T-cell (primary cell): ENCODE results near the gene AP2S1. TPM values are rescaled to one million over a fixed set of nuclear protein-coding genes. Genes with fewer than 3 reads are reported as not detected.
"Not testable (repeated sequence)": the region's sequence is repeated elsewhere in the genome, so short reads cannot be mapped to it uniquely, and the experiment has no call there.

ENCODE experiments used
- ATAC-seq, 4 experiments: fragments of 200-7000 bp in 3 of 4; fragments of 150-1000 bp in 1 of 4; cut with Tn5 transposase; replicated peaks in 1 of 4; 1 replicate in 3 of 4; 2 replicates in 1 of 4; pipeline ENCODE4 v1.10.0; 2021; ENCODE audit warnings: moderate library complexity in 3 of 4, mild to moderate bottlenecking in 2 of 4, moderate number of reproducible peaks in 1 of 4
- CTCF ChIA-PET, 2 donors: fragments of 300-600 bp; sonication (Branson Sonifier 250); formaldehyde crosslinking; loops; one replicate each; lab custom pipeline; 2022; ENCODE audit warnings: antibody characterized with exemption in 2 of 2; lab: Charles Lee
- POLR2A ChIA-PET, 2 donors: fragments of 300-600 bp; sonication (Branson Sonifier 250); formaldehyde crosslinking; loops; one replicate each; lab custom pipeline; 2022; ENCODE audit warnings: antibody characterized with exemption in 2 of 2; lab: Charles Lee
- DNase-seq, 35 experiments: peaks; one replicate each; pipeline versions ENCODE4 v3.0.0 to v3.0.0-alpha.2; 2013 to 2023
- H3K27ac ChIP-seq: one replicate; pipeline ENCODE4 v1.5.1; 2013; ENCODE audit warnings: low read length
- H3K27me3 ChIP-seq, 2 experiments: replicated peaks in 1 of 2; 1 replicate in 1 of 2; 2 replicates in 1 of 2; pipeline versions ENCODE4 v1.6.1 to v1.7.0; 2013; ENCODE audit warnings: low read length in 1 of 2, mixed read lengths in 1 of 2; ENCODE audit not compliant: control insufficient read depth in 2 of 2, insufficient read depth in 2 of 2; ENCODE audit errors: extremely low read depth in 1 of 2
- H3K36me3 ChIP-seq, 2 donors: 1 replicate in 1 of 2; 2 replicates in 1 of 2; pipeline versions ENCODE4 v1.6.1 to v1.7.0; 2013; ENCODE audit warnings: low read length in 1 of 2; ENCODE audit not compliant: control insufficient read depth in 2 of 2, insufficient read depth in 1 of 2; ENCODE audit errors: extremely low read depth in 1 of 2
- H3K4me1 ChIP-seq, 2 experiments: 1 replicate in 1 of 2; 2 replicates in 1 of 2; pipeline versions ENCODE4 v1.6.1 to v1.7.0; 2013; ENCODE audit warnings: low read length in 2 of 2, mixed read lengths in 1 of 2; ENCODE audit not compliant: insufficient read depth in 2 of 2, control insufficient read depth in 1 of 2; ENCODE audit errors: extremely low read depth in 1 of 2
- H3K4me3 ChIP-seq, 2 donors: 1 replicate in 1 of 2; 2 replicates in 1 of 2; pipeline versions ENCODE4 v1.5.1 to v1.7.0; 2013; ENCODE audit warnings: mild to moderate bottlenecking in 2 of 2, low read length in 1 of 2, moderate library complexity in 1 of 2; ENCODE audit not compliant: control insufficient read depth in 1 of 2; ENCODE audit errors: extremely low read depth in 1 of 2
- H3K9me3 ChIP-seq: 2 replicates; pipeline ENCODE4 v1.7.0; 2013
- H3K27ac Mint-ChIP-seq, 2 donors: one replicate each; pipeline ENCODE4 v1.8.0; 2020 to 2021; ENCODE audit warnings: mild to moderate bottlenecking in 2 of 2, mixed read lengths in 2 of 2
- H3K27me3 Mint-ChIP-seq, 2 donors: one replicate each; pipeline ENCODE4 v1.8.0; 2021 to 2022; ENCODE audit warnings: mixed read lengths in 2 of 2
- H3K36me3 Mint-ChIP-seq: one replicate; pipeline ENCODE4 v1.8.0; 2021; ENCODE audit warnings: mixed read lengths
- H3K4me1 Mint-ChIP-seq, 3 donors: one replicate each; pipeline ENCODE4 v1.8.0; 2020 to 2022; ENCODE audit warnings: mixed read lengths in 3 of 3, mild to moderate bottlenecking in 1 of 3
- H3K4me3 Mint-ChIP-seq, 3 donors: one replicate each; pipeline ENCODE4 v1.8.0; 2020 to 2022; ENCODE audit warnings: mild to moderate bottlenecking in 3 of 3, mixed read lengths in 3 of 3, moderate library complexity in 3 of 3
- H3K9me3 Mint-ChIP-seq, 3 donors: one replicate each; pipeline ENCODE4 v1.8.0; 2020 to 2022; ENCODE audit warnings: mixed read lengths in 3 of 3
- WGBS: methylation state at CpG from one replicate; pipeline ENCODE4 v1.1.5; 2013; ENCODE audit warnings: missing lambda C conversion rate; ENCODE audit not compliant: insufficient coverage; 5-methylcytosine and 5-hydroxymethylcytosine counted together
- total RNA-seq, 35 experiments: library from RNA in 6 of 35; stranded (reverse) in 6 of 35; fragments of 120-200 nt in 1 of 35; gene quantifications; one replicate each; pipeline versions ENCODE4 v1.2.1 to v1.2.4 and lab custom pipeline; 2013 to 2026

AP2S1 gene
- total RNA-seq, 5 donors from 2014 or later (not counting 1 experiment from before 2014, with no cell fraction given), result 36.6 to 51.5 (median 49.1) TPM

DNA sequence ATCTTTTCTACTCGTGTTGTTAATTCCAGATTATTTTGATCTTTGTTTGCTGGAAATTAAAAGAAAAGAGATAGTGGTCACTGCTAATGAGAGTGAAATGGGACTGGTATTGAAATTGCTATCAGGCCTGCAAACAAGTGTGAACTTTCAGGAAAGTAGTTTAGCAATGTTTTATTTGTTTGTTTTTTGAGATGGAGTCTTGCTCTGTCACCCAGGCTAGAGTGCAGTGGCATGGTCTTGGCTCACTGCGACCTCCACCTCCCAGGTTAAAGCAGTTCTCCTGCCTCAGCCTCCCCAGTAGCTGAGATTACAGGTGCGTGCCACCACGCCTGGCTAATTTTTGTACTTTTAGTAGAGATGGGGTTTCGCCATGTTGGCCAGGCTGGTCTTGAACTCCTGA is 20.5 kb upstream of the AP2S1 start:
- H3K9me3 Mint-ChIP-seq, H3K27me3 Mint-ChIP-seq, H3K27me3 ChIP-seq, DNase-seq, H3K27ac Mint-ChIP-seq, H3K27ac ChIP-seq, H3K4me3 ChIP-seq, H3K36me3 ChIP-seq, H3K9me3 ChIP-seq, H3K36me3 Mint-ChIP-seq, POLR2A ChIA-PET, CTCF ChIA-PET, H3K4me3 Mint-ChIP-seq, ATAC-seq: not testable (repeated sequence)
- WGBS, result no CpG with 5 or more reads among the region's 5 CpGs
- H3K4me1 ChIP-seq, result peaks cover 8 to 14% of the 10 kb centered on the region in 2 experiments
- peaks cover 11 to 38% (median 18%) of the 10 kb centered on the region in 3 donors for H3K4me1 Mint-ChIP-seq

DNA sequence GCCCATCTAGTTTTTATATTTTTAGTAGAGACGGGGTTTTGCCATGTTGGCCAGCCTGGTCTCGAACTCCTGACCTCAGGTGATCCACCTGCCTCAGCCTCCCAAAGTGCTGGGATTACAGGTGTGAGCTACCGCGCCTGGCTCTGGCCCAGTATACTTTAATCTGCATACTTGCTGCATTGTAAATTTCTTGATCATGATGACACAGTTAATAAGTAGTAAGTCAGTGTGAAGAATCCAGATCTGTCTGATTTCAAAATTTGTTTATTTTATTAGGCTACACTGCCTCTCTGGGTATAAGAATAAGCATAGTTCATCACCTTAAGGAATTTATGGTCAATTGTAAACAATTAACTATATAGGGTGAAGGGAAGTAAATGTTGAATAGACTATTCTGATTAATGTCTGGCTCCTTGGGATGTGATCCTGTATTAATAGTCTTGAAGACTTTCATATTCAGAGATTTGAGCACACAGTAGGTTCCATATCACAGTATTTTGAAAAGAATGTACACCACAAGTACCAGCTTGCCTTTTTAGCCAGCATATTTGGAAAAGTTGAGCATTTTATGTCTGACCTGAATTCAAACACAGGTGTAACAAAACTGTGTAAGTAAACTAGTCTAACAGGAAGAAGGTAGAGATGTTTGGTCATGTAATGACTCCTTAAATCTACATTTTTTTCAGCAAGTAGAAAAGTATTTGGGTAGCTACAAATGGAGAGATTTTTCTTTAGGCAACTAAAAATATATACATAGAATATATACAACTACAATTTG is 17.6 kb upstream of the AP2S1 start:
- H3K9me3 ChIP-seq, result no peaks in the 10 kb centered on the region
- peaks cover 9 to 37% (median 11%) of the 10 kb centered on the region in 3 donors for H3K4me1 Mint-ChIP-seq
- H3K27me3 ChIP-seq, result no peaks in the 10 kb centered on the region
- H3K4me3 Mint-ChIP-seq, result no peak overlapping the region
- H3K4me1 ChIP-seq, result peaks cover 10 to 32% of the 10 kb centered on the region in 2 experiments
- ATAC-seq (no peak), DNase-seq (no peak)
- H3K27ac Mint-ChIP-seq, result peak overlapping the region in 1 of 2 donors; percentile 9
- H3K4me3 ChIP-seq, result no peak overlapping the region
- H3K36me3 ChIP-seq, result no peaks in the 10 kb centered on the region
- H3K27ac ChIP-seq, result no peak overlapping the region
- WGBS, result no CpG with 5 or more reads among the region's 4 CpGs
- ChIA-PET CTCF (interaction anchor here (0.6 kb wide), 6 partner anchors 72 to 268 kb away, joined by 3 to 11 read pairs (median 4); no protein-coding TSS in a partner anchor), POLR2A (no interaction called here)
- H3K9me3 Mint-ChIP-seq, result no peaks in the 10 kb centered on the region
- no peaks in the 10 kb centered on the region for H3K27me3 Mint-ChIP-seq
- H3K36me3 Mint-ChIP-seq, result no peaks in the 10 kb centered on the region

DNA sequence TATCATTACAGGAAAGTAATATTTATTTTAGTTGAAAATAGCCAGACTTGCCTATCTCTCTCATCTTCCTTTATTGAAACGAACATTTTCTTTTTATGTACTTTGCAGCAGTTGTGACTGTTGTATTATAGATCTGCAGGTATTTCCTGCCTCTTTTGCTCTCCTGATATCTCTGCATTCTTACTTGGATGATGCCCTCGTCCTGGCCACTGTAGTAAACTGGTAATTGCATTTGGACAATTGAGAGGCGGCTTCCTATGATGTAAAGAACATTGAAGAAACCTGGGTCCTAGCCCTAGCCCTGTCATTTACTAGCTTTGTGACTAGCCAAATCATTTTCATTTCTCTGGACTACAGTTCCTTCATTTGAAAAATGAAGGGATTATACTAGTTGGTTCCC is 16.5 kb upstream of the AP2S1 start:
- DNase-seq (no peak), ATAC-seq (no peak)
- Mint-ChIP-seq H3K27ac (peak overlapping the region; percentile 1 to 56), H3K9me3 (no peaks in the 10 kb centered on the region), H3K4me3 (no peak overlapping the region), H3K27me3 (no peaks in the 10 kb centered on the region), H3K4me1 (peaks cover 9 to 37% (median 11%) of the 10 kb centered on the region in 3 donors), H3K36me3 (no peaks in the 10 kb centered on the region)
- H3K4me3 ChIP-seq, result no peak overlapping the region
- no CpG with 5 or more reads among the region's 3 CpGs for WGBS
- CTCF ChIA-PET, result no interaction called here
- H3K9me3 ChIP-seq, result no peaks in the 10 kb centered on the region
- peaks cover 17 to 43% of the 10 kb centered on the region in 2 experiments for H3K4me1 ChIP-seq
- POLR2A ChIA-PET, result no interaction called here
- no peak overlapping the region for H3K27ac ChIP-seq
- no peaks in the 10 kb centered on the region for H3K27me3 ChIP-seq
- H3K36me3 ChIP-seq, result no peaks in the 10 kb centered on the region

DNA sequence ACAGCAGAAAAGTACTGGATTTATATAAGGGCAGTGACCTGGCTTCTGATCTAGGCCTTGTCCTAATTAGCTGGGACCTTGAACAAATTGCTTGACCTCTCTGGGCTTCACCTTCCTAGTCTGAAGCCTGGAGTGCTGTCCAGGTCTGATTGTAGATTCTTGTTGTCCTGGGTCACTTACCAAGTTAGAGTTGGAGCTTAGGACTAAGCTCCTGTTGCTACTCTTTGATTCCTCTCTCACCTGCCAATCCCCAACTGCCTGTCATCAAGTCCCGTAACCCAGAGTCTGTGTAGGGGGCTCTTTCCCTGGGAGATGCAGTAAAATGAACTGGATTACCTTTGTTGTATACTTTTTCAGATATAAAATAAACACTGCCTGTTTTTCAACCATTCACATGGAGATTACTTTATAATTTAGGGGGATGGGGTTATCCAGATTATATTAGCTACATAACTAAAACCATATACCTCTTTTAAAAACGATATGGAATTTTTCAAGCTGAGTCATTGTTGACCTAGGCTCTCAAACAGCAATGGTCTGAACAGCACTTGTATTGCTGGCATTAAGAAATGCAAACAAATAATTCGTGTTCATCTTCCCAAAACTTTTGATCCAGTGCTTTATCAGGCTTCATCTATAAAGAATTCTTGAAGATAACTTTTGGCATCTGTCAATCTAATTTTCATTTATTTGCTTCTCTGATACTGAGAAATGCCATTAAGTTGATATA is 15.9 kb upstream of the AP2S1 start:
- H3K4me1 Mint-ChIP-seq, result peaks cover 7 to 37% (median 11%) of the 10 kb centered on the region in 3 donors
- CTCF ChIA-PET, result interaction anchor here in 1 of 2 donors (0.6 kb wide), 1 partner anchor 170 kb away, joined by 3 read pairs; no protein-coding TSS in a partner anchor
- H3K9me3 Mint-ChIP-seq, result no peaks in the 10 kb centered on the region
- DNase-seq, result no peak
- no peaks in the 10 kb centered on the region for H3K36me3 ChIP-seq
- no peak overlapping the region for H3K4me3 ChIP-seq
- ATAC-seq, result no peak
- POLR2A ChIA-PET, result no interaction called here
- no peaks in the 10 kb centered on the region for H3K27me3 Mint-ChIP-seq
- WGBS, result no CpG with 5 or more reads among the region's 3 CpGs
- peaks cover 17 to 49% of the 10 kb centered on the region in 2 experiments for H3K4me1 ChIP-seq
- H3K27me3 ChIP-seq, result no peaks in the 10 kb centered on the region
- no peak overlapping the region for H3K27ac ChIP-seq
- peak overlapping the region in 1 of 2 donors; percentile 56 for H3K27ac Mint-ChIP-seq
- no peaks in the 10 kb centered on the region for H3K36me3 Mint-ChIP-seq
- H3K4me3 Mint-ChIP-seq, result no peak overlapping the region
- H3K9me3 ChIP-seq, result no peaks in the 10 kb centered on the region

DNA sequence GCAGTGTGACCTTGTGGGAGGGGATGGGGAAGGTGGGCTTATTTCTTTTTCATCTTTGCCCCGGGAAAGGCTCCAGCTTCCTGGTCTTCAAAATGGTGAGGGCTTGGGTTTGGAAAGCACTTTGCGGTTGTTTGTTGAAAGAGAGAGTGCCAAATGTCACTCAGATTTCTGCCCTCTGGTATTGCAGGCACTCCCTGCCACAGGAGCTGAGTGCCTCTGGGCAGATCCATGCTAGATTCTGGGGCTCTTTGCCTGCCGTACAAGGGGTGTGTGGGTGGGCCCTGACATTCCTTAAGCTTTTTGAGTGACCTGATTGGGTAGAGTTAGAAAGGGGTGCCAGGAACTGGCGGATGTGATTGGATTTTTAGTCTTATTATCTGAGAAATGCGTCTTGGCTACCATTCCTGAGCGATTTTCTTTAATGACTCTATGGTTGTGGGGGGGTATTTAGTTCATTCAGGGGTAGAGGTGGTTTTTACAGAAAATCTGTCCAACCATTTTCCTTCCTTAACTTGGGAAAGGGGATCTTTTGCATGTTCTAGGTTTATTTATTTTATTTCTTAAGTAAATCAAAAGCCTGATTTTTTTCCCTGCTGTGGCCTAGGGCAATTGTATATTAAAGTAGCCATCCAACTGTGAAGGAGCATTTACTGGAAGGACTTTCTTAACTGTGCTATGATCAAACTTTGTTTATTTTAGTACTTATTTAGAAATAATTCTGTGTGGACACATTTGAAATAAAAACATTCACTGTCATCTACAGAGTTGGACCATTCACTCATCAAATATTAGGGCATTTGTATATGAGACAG is 13.4 kb upstream of the AP2S1 start:
- Histone ChIP-seq H3K4me3 (no peak overlapping the region), H3K4me1 (peaks cover 16 to 56% of the 10 kb centered on the region in 2 experiments), H3K27ac (no peak overlapping the region), H3K27me3 (no peaks in the 10 kb centered on the region), H3K36me3 (no peaks in the 10 kb centered on the region), H3K9me3 (no peaks in the 10 kb centered on the region)
- no peak for DNase-seq
- H3K36me3 Mint-ChIP-seq, result no peaks in the 10 kb centered on the region
- WGBS, result 80% methylated on average over 2 of the region's 6 CpGs
- ChIA-PET CTCF (interaction anchor here in 1 of 2 donors (0.5 kb wide), 1 partner anchor 149 kb away, joined by 3 read pairs; no protein-coding TSS in a partner anchor), POLR2A (interaction anchor here in 1 of 2 donors (0.6 kb wide), 1 partner anchor 96 kb away, joined by 7 read pairs; no protein-coding TSS in a partner anchor)
- ATAC-seq, result no peak
- no peaks in the 10 kb centered on the region for H3K9me3 Mint-ChIP-seq
- no peak overlapping the region for H3K4me3 Mint-ChIP-seq
- H3K27ac Mint-ChIP-seq, result no peak overlapping the region
- peaks cover 8 to 33% (median 13%) of the 10 kb centered on the region in 3 donors for H3K4me1 Mint-ChIP-seq
- no peaks in the 10 kb centered on the region for H3K27me3 Mint-ChIP-seq
